DND-41 (cell line): Measurements from ENCODE around the gene METTL4.

ENCODE experiments used
- CTCF ChIP-seq: IDR thresholded peaks from 2 replicates; pipeline ENCODE4 v1.5.1; 2012; ENCODE audit warnings: borderline replicate concordance, low read length, moderate library complexity, mild to moderate bottlenecking; ENCODE audit not compliant: poor library complexity, severe bottlenecking; ENCODE audit errors: extremely low read depth
- EZH2 ChIP-seq: IDR thresholded peaks from 3 replicates; pipeline ENCODE4 v1.6.1; 2012; ENCODE audit warnings: borderline replicate concordance, low read depth, mild to moderate bottlenecking, moderate library complexity, low read length, inconsistent platforms; ENCODE audit not compliant: severe bottlenecking

- TF ChIP-seq CTCF (no peak), EZH2 (no peak)
Measured at GRCh38 chr18:2515908-2516625, 55.2 kb downstream of the METTL4 start.
